COLO668 (cell line): Measurements from ENCODE around the gene KRT17.

ENCODE experiments used
- DNase-seq: peaks from one replicate; lab custom pipeline; 2025; ENCODE audit not compliant: unreplicated experiment; lab: John Stamatoyannopoulos, UW

The KRT17 gene

GRCh38 chr17:41624208-41625101 is at the start of gene KRT17:
TSS of gene KRT17 (minus strand) at chr17:41624575. CDS start at chr17:41624509, 66 bp downstream.
- peak; percentile 10 for DNase-seq

GRCh38 chr17:41672153-41672552 is 47.8 kb upstream of the KRT17 start:
- DNase-seq = no peak

- no peak for DNase-seq
Measured at GRCh38 chr17:41667280-41668041, 43.1 kb upstream of the KRT17 start.

- DNase-seq = peak; percentile 76
Measured at GRCh38 chr17:41666708-41667279, 42.4 kb upstream of the KRT17 start.

GRCh38 chr17:41666237-41666641 is 41.9 kb upstream of the KRT17 start:
- DNase-seq = peak; percentile 71

GRCh38 chr17:41665566-41666236 is 41.3 kb upstream of the KRT17 start:
- peak; percentile 87 for DNase-seq

GRCh38 chr17:41664587-41665565 is 40.5 kb upstream of the KRT17 start:
- no peak for DNase-seq

- DNase-seq = no peak
Measured at GRCh38 chr17:41664172-41664457, 39.7 kb upstream of the KRT17 start.

GRCh38 chr17:41663451-41664171 is 39.2 kb upstream of the KRT17 start:
- DNase-seq = no peak

- no peak for DNase-seq
Measured at GRCh38 chr17:41660221-41660711, 35.9 kb upstream of the KRT17 start.

- DNase-seq = no peak
Measured at GRCh38 chr17:41659427-41660212, 35.2 kb upstream of the KRT17 start.

- DNase-seq = no peak
Measured at GRCh38 chr17:41658846-41659245, 34.5 kb upstream of the KRT17 start.

- DNase-seq = no peak
Measured at GRCh38 chr17:41657936-41658335, 33.6 kb upstream of the KRT17 start.

- no peak for DNase-seq
Measured at GRCh38 chr17:41657176-41657754, 32.9 kb upstream of the KRT17 start.

- no peak for DNase-seq
Measured at GRCh38 chr17:41656249-41657023, 32.1 kb upstream of the KRT17 start.

- DNase-seq = peak; percentile 44
Measured at GRCh38 chr17:41655611-41656111, 31.3 kb upstream of the KRT17 start.
